Measurements from ENCODE around the gene LRWD1.
"Not testable (repeated sequence)": the region's sequence is repeated elsewhere in the genome, so short reads cannot be mapped to it uniquely, and the experiment has no call there.

LRWD1 gene

DNA sequence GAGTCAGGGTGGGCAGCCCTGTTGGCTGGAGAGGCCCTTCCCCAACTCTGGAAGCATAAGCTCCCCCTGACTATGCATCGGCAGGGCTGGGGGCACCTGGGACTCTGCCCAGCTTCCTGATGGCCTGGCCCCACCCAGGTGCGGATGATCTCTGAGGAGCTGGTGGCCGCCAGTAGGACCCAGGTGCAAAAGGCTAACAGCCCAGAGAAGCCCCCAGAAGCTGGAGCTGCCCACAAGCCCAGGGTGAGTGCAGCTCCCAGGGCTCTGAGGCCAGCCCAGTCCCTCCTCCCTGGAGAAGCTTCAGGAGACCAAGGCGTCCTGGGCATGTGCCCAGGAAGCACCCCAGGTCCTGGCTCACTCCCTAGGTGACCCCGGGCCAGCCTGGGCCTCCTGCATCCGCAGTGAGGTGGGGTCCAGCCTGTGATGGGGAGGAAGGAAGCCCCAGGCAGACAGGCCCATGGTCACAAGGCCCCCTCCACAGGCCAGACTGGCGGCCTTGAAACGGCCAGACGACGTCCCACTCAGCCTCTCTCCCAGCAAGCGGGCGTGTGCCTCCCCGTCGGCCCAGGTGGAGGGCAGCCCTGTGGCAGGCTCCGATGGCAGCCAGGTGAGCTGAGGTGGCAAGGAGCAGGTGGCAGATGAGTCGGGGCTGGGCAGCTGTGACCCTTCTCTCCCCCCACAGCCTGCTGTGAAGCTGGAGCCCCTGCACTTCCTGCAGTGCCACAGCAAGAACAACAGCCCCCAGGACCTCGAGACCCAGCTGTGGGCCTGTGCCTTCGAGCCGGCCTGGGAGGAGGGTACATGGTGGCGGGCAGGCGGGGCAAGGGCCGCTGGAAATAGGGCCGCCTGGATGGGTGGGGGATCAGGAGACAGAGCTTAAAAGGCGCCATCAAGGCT is 3.0 kb downstream of the LRWD1 start:
- in situ Hi-C loops (cut with MboI; ENCODE audit: low sequenced_read_pairs), result no loop called here

DNA sequence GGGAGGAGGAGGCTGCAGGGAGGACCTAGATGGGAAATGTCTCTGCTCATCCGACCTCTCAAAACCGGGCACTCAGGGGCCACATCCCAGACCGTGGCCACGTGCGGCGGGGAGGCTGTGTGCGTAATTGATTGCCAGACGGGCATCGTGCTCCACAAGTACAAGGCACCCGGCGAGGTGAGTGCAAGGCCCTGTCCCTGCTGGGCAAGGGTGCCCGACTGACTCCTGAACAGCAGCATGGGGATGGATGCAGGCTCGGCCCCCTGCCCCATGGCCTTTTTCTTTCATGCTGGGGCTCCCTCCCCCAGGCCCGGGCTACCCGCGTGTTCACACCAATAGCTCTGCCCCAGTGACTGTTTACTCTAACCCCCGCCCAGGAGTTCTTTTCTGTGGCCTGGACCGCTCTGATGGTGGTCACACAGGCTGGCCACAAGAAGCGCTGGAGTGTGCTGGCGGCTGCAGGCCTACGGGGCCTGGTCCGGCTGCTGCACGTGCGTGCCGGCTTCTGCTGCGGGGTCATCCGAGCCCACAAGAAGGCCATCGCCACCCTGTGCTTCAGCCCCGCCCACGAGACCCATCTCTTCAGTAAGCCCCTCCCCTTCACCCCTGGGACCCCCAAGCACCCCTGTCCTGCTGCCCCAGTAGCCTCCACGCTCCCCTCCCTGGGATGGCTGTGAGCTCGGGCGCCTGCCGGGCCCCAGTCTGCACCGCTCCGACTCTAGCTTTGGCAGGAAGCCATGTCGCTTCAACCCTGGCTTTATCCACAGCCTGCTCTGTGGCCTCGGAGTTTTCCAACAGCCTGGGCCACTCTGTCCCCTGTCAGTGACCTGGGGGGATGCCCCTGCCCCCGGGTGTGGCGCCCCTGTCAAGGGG is 3.9 kb downstream of the LRWD1 start:
- in situ Hi-C loops (cut with MboI; ENCODE audit: low sequenced_read_pairs), result no loop called here

DNA sequence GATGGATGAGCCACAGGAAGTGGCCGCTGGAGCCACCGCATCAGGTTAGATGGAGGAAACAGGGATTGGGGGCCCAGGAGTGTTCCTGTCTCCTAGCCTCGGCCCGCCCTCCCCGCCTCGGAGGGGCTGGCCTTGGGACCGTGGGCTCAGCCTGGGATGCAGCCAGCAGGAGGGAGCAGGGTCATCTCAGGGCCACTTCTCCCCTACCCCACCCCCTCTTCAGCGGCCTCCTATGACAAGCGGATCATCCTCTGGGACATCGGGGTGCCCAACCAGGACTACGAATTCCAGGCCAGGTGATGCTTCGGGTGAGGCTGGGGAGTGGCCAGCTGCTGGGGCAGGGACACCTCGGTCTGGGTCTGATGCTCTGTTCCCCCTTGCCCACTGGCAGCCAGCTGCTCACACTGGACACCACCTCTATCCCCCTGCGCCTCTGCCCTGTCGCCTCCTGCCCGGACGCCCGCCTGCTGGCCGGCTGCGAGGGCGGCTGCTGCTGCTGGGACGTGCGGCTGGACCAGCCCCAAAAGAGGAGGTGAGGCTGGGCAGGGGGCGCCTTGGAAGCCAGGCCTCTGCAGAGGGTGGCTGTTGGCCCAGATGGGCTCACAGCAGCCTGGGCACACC is 4.7 kb downstream of the LRWD1 start:
- in situ Hi-C loops (cut with MboI; ENCODE audit: low sequenced_read_pairs), result no loop called here

DNA sequence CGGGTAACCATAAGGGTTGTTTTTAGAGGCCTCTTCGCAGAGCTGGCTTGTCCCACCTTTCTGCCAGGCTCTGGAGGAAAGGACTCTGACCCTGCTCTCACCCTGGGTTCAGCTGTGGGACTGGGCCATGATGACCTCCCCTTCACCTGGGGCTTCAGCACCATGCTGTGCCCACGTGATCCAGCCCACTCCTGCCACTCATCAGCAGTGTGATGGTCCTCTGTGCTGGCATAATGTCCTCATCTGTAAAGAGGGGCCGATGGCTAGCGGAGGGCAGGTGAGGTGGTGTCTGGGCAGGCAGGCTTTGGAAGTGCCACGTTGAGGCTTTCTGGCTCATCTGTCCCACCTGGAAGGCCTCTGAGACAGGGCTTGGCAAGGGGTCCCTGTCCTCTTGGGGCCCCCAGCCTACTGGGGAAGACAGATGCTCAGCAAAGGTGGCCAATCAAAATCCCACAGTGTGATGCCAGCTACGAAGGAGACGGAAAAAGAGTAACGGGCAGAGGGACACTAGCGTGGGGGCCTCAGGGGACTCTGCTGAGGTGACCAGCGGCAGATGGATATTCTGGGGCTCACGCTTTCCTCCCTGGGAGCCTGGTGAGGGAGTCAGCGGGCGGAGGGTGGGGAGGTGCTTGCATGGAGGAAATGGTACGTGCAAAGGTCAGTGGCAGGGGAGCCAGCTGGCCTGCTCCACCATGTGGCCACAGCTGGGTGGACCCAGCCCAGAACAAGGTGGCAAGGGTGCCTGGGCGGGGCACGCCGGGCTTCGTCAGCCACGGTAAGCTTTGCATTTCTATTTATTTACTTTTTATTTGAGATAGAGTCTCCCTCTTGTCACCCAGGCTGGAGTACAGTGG is 5.4 kb downstream of the LRWD1 start:
- in situ Hi-C loops (cut with MboI; ENCODE audit: low sequenced_read_pairs), result no loop called here

DNA sequence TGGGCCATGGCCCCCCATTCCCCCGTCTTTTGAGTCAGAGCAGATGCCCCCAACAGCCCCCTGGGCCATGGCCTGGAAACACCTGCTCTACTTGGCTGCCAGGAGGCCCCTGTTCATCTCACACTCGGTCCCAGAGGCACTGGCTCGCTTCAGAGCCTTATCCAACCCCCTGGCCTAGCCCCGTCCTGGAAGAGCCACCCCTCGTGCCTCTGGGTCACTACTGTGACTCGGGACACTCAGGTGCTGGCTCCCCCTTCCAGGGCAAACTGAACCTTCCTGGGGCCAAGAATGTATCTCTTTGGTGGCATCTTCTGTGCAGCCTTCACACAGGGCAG is 7.0 kb downstream of the LRWD1 start:
- in situ Hi-C loops (cut with MboI; ENCODE audit: low sequenced_read_pairs), result no loop called here

DNA sequence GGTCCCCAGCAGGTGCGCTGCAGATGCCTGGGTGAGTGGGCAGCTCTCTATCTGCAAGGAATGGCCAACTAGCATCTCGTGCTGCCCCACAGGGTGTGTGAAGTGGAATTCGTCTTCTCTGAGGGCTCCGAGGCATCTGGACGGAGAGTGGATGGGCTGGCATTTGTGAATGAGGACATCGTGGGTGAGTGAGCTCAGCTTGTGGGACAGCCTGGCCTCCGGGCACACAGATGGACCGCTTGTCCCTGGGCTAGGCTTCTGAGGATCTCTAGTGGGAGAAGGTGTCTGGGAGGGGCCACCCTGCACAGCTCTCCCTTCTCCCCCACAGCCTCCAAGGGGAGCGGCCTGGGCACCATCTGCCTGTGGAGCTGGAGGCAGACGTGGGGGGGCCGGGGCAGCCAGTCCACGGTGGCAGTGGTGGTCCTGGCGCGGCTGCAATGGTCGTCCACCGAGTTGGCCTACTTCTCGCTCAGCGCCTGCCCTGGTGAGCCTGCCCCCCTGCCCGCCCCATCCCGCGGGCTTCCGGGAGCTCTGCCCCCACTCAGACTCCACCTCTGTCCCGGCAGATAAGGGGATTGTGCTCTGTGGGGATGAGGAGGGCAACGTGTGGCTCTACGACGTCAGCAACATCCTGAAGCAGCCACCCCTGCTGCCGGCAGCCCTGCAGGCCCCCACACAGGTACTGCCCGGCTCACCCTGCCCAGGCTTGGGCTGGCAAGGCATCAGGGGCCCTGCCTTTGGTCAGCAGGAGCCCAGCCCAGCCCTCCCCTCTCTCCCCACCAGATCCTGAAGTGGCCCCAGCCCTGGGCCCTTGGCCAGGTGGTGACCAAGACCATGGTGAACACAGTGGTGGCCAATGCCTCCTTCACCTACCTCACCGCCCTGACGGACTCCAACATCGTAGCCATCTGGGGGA is 7.6 kb downstream of the LRWD1 start:
- in situ Hi-C loops (cut with MboI; ENCODE audit: low sequenced_read_pairs), result no loop called here

DNA sequence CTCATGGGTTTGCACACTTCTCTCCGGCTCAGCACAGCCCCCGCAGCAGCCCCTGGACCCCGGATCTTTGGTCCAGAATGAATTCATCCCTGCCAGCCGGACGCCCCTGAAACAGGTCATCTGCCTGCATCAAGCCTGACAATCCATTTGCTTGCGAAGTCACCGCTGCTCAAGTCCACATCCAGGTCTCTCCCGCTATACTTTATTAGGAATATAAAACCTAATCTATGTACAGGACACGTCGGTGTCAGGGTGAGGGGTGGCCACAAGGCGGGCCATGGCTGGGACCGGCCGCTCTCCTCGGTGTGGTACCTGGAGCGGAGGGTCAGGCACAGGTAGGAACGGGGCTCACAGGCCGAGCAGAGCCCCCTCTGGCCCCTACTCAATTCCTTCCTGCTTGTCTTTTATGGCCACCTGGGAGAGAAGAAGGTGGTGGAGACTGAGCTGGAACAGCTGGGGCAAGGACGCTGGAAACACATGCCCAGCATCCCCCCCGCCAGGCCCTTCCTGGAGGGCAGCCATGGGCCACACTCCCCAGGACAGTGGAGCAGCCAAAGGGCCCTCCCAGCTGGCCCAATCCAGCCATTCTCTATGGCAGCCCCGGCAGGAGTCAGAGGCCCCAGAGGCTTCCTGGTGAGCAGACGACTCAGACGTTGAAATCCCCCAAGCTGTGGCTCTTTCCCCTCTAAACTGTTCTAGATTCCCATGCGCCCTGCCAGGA is 8.6 kb downstream of the LRWD1 start:
- in situ Hi-C loops (cut with MboI; ENCODE audit: low sequenced_read_pairs), result no loop called here

DNA sequence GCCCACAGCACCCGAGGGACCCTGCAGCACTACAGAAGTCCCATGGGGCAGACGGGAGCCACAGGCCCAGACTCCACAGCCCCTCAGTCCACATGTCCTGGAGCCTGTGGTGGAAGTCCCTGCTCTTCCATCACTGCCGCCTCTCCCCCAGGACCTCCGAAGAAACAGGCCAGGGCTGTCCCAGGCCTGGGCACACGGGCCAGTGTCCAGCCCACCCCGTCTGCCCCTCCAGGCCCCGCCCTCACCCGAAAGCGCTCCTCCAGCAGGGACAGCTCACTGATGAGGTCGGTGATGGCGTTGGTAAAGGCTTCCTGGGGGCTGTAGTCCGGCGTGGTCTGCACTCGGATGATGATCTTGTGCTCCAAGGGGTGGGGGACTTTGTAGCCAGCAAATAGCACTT is 9.3 kb downstream of the LRWD1 start:
- in situ Hi-C loops (cut with MboI; ENCODE audit: low sequenced_read_pairs), result not testable (repeated sequence)

DNA sequence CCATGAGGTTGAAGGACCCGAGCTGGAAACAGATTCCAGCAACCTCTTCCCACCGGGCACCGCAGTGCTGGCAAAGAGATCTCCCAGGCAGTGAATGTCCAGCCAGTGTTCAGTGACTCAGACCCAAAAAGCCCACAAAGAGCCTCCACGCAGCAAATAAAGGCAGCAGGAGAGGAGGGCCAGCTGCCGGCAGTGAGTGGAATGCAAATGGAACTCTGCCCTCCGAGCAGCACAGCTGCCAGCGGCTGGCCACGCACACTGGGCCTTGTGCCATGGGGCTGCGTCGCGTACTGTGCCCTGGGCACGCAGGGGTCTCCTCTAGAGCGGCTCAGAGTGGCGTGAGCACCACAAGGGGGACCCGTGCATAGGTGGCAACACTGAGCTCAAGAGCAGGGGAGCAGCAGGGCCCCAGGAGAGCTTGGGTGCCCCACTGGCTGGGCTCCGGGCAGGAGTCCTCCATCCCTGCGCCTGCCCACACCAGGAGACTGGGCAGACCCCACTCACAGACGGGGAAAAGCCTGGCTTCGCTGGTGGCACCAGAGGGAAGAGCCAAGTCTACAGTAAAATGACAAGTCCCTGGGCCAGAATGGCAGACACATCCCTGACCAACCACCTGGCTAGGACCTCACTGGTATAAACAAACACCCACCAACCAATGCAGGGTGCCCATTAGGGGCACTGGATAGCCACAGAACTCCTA is 10.1 kb downstream of the LRWD1 start:
- in situ Hi-C loops (cut with MboI; ENCODE audit: low sequenced_read_pairs), result not testable (repeated sequence)

DNA sequence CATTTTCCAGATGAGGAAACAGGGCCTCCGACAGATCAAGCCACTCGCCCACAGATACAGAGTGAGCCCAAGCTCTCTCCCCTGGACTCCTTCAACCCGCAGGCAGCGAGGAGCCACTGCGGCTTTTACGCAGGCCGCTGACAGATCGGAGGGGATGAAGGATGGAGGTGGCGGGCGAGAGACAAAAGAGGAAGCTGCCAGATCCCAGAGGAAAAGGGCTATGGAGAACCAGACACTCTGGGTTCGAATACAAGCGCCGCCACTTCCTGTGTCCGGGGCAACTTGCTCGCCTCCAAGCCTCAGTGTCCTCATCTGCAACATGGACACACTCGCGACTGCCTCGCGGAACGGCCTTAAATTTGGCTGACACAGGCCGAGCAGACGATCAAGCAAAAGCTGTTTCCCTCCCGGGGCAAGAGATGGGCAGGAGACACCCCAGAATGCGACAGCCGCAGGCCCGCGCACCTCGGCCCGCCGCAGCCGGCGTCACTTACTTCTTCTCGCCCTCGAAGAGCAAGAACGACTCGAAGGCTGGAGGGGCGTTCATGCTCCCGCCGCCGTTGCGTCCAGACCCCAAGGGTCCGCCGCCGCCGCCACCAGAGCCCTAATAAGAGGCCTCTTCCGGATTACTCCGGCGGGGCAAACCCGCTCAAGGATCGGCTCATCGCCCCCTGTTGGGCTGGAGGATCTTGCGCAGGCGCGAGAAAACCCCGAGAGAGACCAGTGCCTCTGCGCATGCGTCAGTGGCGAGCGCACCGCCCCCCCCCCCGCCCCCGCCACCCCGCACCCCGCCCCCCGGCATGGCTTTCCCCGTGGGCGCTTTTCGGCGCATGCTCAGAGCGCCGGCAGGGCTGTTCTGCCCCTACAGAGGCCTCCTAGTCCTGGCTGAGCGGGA is 13.8 kb downstream of the LRWD1 start, which contains the start of gene POLR2J:
POLR2J (minus strand) TSS at position 609 of the 895 bp plus-strand sequence; CDS start at position 547, 62 bp downstream.
- in situ Hi-C loops (cut with MboI; ENCODE audit: low sequenced_read_pairs), result not testable (repeated sequence)

DNA sequence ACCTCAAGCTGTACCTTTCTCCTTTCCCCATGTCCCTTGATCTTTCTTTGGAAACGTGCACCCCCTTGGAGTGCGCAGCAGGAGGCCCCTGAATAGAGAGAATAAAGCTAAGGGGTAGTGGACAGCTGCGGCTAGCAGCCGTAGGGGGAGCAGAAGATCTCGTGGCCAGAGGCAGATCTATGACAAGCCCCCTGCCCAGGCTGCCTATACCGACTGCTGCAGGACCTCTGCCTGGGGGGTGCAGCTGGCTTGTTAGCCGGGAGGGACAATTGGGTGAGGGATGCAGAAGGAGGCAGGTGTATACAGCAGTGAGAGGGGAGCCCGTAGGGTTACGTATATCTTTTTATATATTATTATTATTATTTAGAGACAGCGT is 14.4 kb downstream of the LRWD1 start:
- in situ Hi-C loops (cut with MboI; ENCODE audit: low sequenced_read_pairs), result not testable (repeated sequence)

DNA sequence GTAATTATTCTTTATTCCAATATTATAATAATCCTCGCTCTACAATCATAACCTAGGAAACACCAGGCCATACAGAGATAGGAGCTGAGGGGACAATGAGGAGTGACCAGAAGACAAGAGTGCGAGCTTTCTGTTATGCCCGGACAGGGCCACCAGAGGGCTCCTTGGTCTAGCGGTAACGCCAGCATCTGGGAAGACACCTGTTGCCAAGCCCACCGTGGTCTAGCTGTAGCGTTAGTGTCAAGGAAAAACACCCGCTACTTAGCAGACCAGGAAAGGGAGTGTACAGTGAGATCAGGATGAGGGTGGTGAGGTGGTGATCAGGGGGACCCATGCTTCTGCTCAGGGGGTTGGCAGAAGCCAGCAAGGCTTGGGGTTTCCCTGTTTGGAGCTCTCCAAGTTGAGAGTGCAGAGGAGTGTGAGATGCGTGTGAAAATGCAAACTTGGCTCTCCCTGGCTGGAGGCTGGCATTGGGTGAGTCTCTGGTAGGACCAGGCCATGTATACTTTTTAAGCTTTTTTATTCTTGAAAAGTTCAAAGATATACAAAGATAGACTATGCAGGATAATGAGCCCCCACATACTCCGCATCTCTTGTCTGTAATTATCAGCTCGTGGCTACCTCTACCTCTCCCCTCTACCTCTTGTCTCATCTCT is 15.3 kb downstream of the LRWD1 start:
- in situ Hi-C loops (cut with MboI; ENCODE audit: low sequenced_read_pairs), result not testable (repeated sequence)

DNA sequence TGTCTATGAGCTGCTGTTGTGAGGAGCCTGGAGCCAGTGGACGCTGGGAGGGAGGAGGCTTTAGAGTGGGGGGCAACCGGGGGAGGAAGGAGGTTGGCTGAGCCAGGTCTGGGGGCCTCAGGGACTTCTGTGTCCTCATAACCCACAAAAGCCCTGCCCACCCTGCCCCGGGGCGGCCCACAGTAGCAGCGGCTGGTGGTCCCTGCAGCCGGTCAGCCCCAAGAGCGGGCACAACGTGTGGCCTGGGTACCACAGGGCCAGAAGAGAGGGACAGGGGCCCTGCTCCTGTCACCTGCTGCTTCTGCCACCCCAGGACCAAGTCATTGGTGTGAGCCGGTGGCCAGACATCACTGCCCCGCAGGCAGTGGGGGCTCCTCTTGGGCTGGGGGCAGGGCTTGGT is 17.2 kb downstream of the LRWD1 start:
- in situ Hi-C loops (cut with MboI; ENCODE audit: low sequenced_read_pairs), result not testable (repeated sequence)

DNA sequence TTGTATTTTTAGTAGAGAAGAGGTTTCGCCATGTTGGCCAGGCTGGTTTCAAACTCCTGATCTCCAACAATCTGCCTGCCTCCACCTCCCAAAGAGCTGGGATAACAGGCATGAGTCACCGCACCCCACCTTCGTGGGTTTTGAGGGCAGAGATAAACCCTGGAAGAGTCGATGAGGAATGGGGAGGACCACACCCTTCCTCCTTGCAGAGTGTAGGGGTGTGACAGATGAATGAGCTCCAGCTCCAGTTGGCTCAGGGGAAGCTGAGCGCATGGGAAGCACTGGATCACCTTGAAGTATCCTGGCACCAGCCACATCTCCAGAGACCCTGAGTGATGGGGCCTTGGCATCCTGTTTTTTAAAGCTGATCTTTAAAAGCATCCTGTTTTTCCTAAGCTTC is 19.5 kb downstream of the LRWD1 start:
- in situ Hi-C loops (cut with MboI; ENCODE audit: low sequenced_read_pairs), result not testable (repeated sequence)

DNA sequence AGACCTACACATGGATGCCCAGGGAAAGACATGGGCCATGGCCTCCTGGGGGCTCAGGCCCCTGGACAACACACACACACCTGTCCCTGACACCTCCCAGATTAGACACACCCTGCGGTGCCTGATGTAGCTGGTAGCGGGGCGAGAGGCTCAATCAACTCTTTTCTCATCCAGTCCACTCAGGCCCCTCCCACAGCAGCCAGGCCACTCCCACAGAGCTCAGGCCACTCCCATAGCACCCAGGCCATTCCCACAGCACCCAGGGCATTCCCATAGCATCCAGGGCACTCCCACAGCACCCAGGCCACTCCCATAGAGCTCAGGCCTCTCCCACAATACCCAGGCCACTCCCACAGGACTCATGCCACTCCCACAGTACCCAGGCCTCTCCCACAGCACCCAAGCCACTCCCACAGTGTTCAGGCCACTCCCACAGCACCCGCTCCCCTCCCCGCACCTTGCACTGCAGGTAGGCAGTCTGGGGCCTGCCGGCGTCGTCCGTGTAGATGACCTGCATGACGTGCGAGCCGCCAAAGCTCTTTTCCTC is 25.8 kb downstream of the LRWD1 start:
- in situ Hi-C loops (cut with MboI; ENCODE audit: low sequenced_read_pairs), result not testable (repeated sequence)

DNA sequence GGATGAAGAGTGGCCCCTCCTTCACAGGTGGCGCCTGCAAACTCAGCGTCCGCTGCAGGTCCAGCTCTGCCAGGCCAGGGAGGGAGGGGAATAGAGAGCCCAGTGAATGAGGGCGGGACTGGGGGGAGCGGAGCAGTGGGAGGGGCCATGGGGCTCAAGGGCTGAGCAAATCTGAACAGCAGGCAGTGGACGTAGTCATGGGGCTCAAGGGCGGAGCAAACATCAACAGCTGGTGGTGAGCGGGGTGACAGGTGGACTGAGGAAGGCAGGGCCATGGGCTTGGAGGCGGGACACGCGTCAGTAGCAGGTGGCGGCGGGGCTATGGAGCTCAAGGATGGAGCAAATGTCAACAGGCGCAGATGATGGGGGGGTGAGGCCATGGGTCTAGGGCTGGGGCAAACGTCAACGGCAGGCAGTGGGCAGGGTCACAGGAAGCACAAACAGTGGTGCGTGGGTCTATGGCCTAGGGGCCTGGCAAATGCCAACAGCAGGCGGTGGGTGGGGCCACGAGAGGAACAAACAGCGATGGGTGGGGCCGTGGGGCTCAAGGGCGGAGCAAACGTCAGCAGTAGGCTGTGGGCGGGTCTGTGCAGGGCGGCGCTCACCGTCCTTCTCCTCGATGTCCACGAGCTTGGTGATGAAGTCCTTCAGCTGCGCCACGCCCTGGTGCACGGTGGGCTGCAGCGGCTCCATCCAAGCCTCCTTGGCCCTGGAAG is 28.6 kb downstream of the LRWD1 start:
- in situ Hi-C loops (cut with MboI; ENCODE audit: low sequenced_read_pairs), result not testable (repeated sequence)

All from hTERT RPE-1 (cell line).